Choroid plexus epithelial cell (primary cell): ENCODE data around the gene HELZ.
A peak's percentile ranks its signal among the peaks of the same experiment; 100 is the strongest.
"Not testable (repeated sequence)": the region's sequence is repeated elsewhere in the genome, so short reads cannot be mapped to it uniquely, and the experiment has no call there.

Experiments
- DNase-seq: peaks from one replicate; pipeline ENCODE4 v3.0.0-alpha.2; 2010; ENCODE audit warnings: low read depth
- H3K4me3 ChIP-seq: 2 replicates; pipeline ENCODE4 v1.5.1; 2011; ENCODE audit warnings: low read depth, mild to moderate bottlenecking, control low read depth, low read length, moderate library complexity
- CTCF ChIP-seq: conservative IDR thresholded peaks from 2 replicates; pipeline ENCODE4 v1.5.1; 2011; ENCODE audit warnings: low read depth, mild to moderate bottlenecking, control low read depth, inconsistent platforms, low read length, moderate library complexity

The HELZ gene

GRCh38 chr17:67111808-67112207, 133.2 kb downstream of the HELZ start:
- no peak for TF ChIP-seq CTCF
- no peak for DNase-seq

GRCh38 chr17:67111327-67111726, 133.7 kb downstream of the HELZ start:
- H3K4me3 ChIP-seq: no peak overlapping the region
- DNase-seq: no peak
- no peak for TF ChIP-seq CTCF

More at GRCh38 chr17:67111808-67112207, 133.2 kb downstream of the HELZ start:
- H3K4me3 ChIP-seq: no peak overlapping the region

- no peak for TF ChIP-seq CTCF
- no peak overlapping the region for H3K4me3 ChIP-seq
- no peak for DNase-seq
Measured at GRCh38 chr17:67110619-67111018, 134.4 kb downstream of the HELZ start.

GRCh38 chr17:67109111-67109510, 135.9 kb downstream of the HELZ start:
- DNase-seq: no peak
- no peak for TF ChIP-seq CTCF
- H3K4me3 ChIP-seq: no peak overlapping the region

GRCh38 chr17:67107811-67108775, 136.9 kb downstream of the HELZ start:
- DNase-seq: peak; percentile 41
- no peak overlapping the region for H3K4me3 ChIP-seq
- TF ChIP-seq CTCF: no peak

GRCh38 chr17:67107171-67107570, 137.8 kb downstream of the HELZ start:
- no peak for DNase-seq
- H3K4me3 ChIP-seq: no peak overlapping the region
- TF ChIP-seq CTCF: no peak

- no peak for TF ChIP-seq CTCF
- peak; percentile 69 for DNase-seq
- H3K4me3 ChIP-seq: no peak overlapping the region
Measured at GRCh38 chr17:67105213-67105612, 139.8 kb downstream of the HELZ start.

- not testable (repeated sequence) for H3K4me3 ChIP-seq, DNase-seq
Measured at GRCh38 chr17:67104641-67105040, 140.4 kb downstream of the HELZ start.
